Adrenal gland (tissue), 5 donors: ENCODE measurements around the gene PAPOLB.

Source experiments
- POLR2A ChIP-seq, 2 donors: fragments of 450-650 bp; IDR thresholded peaks; one replicate each; pipeline ENCODE4 v1.6.1; 2017; ENCODE audit warnings: antibody characterized with exemption in 2 of 2, mild to moderate bottlenecking in 2 of 2, moderate library complexity in 1 of 2
- TF ChIP-seq, protein P1 (sequence below), 6 experiments: fragments of 450-650 bp in 4 of 6; fragments of 200-600 bp in 2 of 6; sonication (generic) in 1 of 6; IDR thresholded peaks; 1 replicate in 5 of 6; 2 replicates in 1 of 6; pipeline versions ENCODE4 v1.5.1 to v1.8.0; 2016 to 2021; ENCODE audit warnings: antibody characterized with exemption in 6 of 6, mild to moderate bottlenecking in 2 of 6, moderate library complexity in 1 of 6
- donor health status: DM: no; HTN: no; CAD: no.

DNA sequence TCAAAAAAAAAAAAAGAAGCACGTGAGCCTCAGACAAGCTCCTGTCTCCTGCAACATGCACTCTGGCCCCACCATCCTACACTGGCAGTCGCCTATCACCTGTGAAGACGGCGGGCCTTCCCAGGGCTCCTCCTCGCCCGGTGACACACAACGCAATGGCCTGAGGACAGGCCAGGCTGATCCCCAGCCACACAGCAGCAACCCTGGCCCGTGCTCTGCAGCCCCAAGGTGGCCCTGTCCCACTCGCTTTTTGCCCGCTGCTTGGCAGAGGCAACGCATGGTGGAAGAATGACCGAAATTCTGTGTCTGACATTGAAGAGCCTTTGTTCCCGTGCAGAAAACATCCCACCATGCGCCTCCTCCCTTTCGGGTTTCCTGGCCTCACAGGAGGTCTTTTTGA, 13.6 kb upstream of the PAPOLB start:
- TF ChIP-seq, protein P1, sequence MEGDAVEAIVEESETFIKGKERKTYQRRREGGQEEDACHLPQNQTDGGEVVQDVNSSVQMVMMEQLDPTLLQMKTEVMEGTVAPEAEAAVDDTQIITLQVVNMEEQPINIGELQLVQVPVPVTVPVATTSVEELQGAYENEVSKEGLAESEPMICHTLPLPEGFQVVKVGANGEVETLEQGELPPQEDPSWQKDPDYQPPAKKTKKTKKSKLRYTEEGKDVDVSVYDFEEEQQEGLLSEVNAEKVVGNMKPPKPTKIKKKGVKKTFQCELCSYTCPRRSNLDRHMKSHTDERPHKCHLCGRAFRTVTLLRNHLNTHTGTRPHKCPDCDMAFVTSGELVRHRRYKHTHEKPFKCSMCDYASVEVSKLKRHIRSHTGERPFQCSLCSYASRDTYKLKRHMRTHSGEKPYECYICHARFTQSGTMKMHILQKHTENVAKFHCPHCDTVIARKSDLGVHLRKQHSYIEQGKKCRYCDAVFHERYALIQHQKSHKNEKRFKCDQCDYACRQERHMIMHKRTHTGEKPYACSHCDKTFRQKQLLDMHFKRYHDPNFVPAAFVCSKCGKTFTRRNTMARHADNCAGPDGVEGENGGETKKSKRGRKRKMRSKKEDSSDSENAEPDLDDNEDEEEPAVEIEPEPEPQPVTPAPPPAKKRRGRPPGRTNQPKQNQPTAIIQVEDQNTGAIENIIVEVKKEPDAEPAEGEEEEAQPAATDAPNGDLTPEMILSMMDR (IDR thresholded peaks at IDR 0.05), result no peak
- no peak for TF ChIP-seq POLR2A (IDR thresholded peaks at IDR 0.05)
